ENCODE data around the gene GLCE. TPM values are rescaled to one million over a fixed set of nuclear protein-coding genes. Genes with fewer than 3 reads are reported as not detected.

Gene GLCE
- total RNA-seq, 3 donors from 2014 or later (not counting 1 experiment from before 2014, with no cell fraction given) = 2.0 to 4.5 (median 3.4) TPM

GRCh38 chr15:69275933-69276560, 115.6 kb downstream of the GLCE start:
- ATAC-seq = no peak
- Mint-ChIP-seq H3K4me1 (no peaks in the 10 kb centered on the region), H3K27ac (no peak overlapping the region), H3K9me3 (no peaks in the 10 kb centered on the region), H3K27me3 (ENCODE audit: low read depth in 2 of 2) (peaks cover 0 to 10% of the 10 kb centered on the region in 2 donors), H3K4me3 (no peak overlapping the region), H3K36me3 (no peaks in the 10 kb centered on the region)
- WGBS (ENCODE audit: insufficient coverage) = 89% methylated on average over 9 of the region's 9 CpGs
- H3K4me3 ChIP-seq (ENCODE audit: low read length) = no peak overlapping the region
- H3K27ac ChIP-seq (ENCODE audit: low read length) = no peak overlapping the region
- DNase-seq = no peak
- no peaks in the 10 kb centered on the region for H3K4me1 ChIP-seq (ENCODE audit: control insufficient read depth, insufficient read depth, low read length)
- no peaks in the 10 kb centered on the region for H3K9me3 ChIP-seq (ENCODE audit: control insufficient read depth, insufficient read depth, low read length)
- intact Hi-C loops (cut with micrococcal nuclease) = no loop called here
- no peaks in the 10 kb centered on the region for H3K36me3 ChIP-seq (ENCODE audit: control insufficient read depth, insufficient read depth, low read length)
- no peaks in the 10 kb centered on the region for H3K27me3 ChIP-seq (ENCODE audit: control insufficient read depth, insufficient read depth, low read length)
- TF ChIP-seq CTCF (IDR thresholded peaks at IDR 0.05) = no peak

GRCh38 chr15:69277316-69277715, 116.9 kb downstream of the GLCE start:
- no peaks in the 10 kb centered on the region for H3K9me3 Mint-ChIP-seq
- no peak for DNase-seq

GRCh38 chr15:69279636-69280035, 119.2 kb downstream of the GLCE start:
- H3K36me3 Mint-ChIP-seq = no peaks in the 10 kb centered on the region
- H3K4me1 ChIP-seq (ENCODE audit: control insufficient read depth, insufficient read depth, low read length) = no peaks in the 10 kb centered on the region
- DNase-seq = no peak
- H3K4me1 Mint-ChIP-seq = no peaks in the 10 kb centered on the region
- H3K27me3 Mint-ChIP-seq (ENCODE audit: low read depth in 2 of 2) = peaks cover 3 to 18% of the 10 kb centered on the region in 2 donors
- H3K4me3 Mint-ChIP-seq = no peak overlapping the region
- intact Hi-C loops (cut with micrococcal nuclease) = no loop called here
- WGBS (ENCODE audit: insufficient coverage) = 94% methylated on average over 7 of the region's 7 CpGs
- no peak for TF ChIP-seq CTCF (IDR thresholded peaks at IDR 0.05)
- H3K27ac ChIP-seq (ENCODE audit: low read length) = no peak overlapping the region
- no peaks in the 10 kb centered on the region for H3K9me3 ChIP-seq (ENCODE audit: control insufficient read depth, insufficient read depth, low read length)
- H3K4me3 ChIP-seq (ENCODE audit: low read length) = no peak overlapping the region
- ATAC-seq = no peak
- H3K27ac Mint-ChIP-seq = no peak overlapping the region
- no peaks in the 10 kb centered on the region for H3K36me3 ChIP-seq (ENCODE audit: control insufficient read depth, insufficient read depth, low read length)
- H3K9me3 Mint-ChIP-seq = no peaks in the 10 kb centered on the region
- H3K27me3 ChIP-seq (ENCODE audit: control insufficient read depth, insufficient read depth, low read length) = no peaks in the 10 kb centered on the region

More at GRCh38 chr15:69277316-69277715, 116.9 kb downstream of the GLCE start:
- no peak for ATAC-seq
- Mint-ChIP-seq H3K27me3 (ENCODE audit: low read depth in 2 of 2) (peaks cover under 1 to 10% of the 10 kb centered on the region in 2 donors), H3K4me3 (no peak overlapping the region), H3K4me1 (no peaks in the 10 kb centered on the region), H3K36me3 (no peaks in the 10 kb centered on the region), H3K27ac (no peak overlapping the region)
- WGBS (ENCODE audit: insufficient coverage) = 87% methylated on average over 9 of the region's 9 CpGs
- Histone ChIP-seq H3K9me3 (ENCODE audit: control insufficient read depth, insufficient read depth, low read length) (no peaks in the 10 kb centered on the region), H3K27ac (ENCODE audit: low read length) (no peak overlapping the region), H3K27me3 (ENCODE audit: control insufficient read depth, insufficient read depth, low read length) (no peaks in the 10 kb centered on the region), H3K4me1 (ENCODE audit: control insufficient read depth, insufficient read depth, low read length) (no peaks in the 10 kb centered on the region), H3K4me3 (ENCODE audit: low read length) (no peak overlapping the region), H3K36me3 (ENCODE audit: control insufficient read depth, insufficient read depth, low read length) (no peaks in the 10 kb centered on the region)
- TF ChIP-seq CTCF (IDR thresholded peaks at IDR 0.05) = no peak
- intact Hi-C loops (cut with micrococcal nuclease) = no loop called here

GRCh38 chr15:69280783-69281182, 120.3 kb downstream of the GLCE start:
- no peak overlapping the region for H3K4me3 Mint-ChIP-seq
- Histone ChIP-seq H3K27ac (ENCODE audit: low read length) (no peak overlapping the region), H3K4me1 (ENCODE audit: control insufficient read depth, insufficient read depth, low read length) (no peaks in the 10 kb centered on the region), H3K36me3 (ENCODE audit: control insufficient read depth, insufficient read depth, low read length) (no peaks in the 10 kb centered on the region), H3K27me3 (ENCODE audit: control insufficient read depth, insufficient read depth, low read length) (no peaks in the 10 kb centered on the region), H3K4me3 (ENCODE audit: low read length) (no peak overlapping the region), H3K9me3 (ENCODE audit: control insufficient read depth, insufficient read depth, low read length) (no peaks in the 10 kb centered on the region)
- ATAC-seq = no peak
- peaks cover 3 to 9% of the 10 kb centered on the region in 2 donors for H3K27me3 Mint-ChIP-seq (ENCODE audit: low read depth in 2 of 2)
- WGBS (ENCODE audit: insufficient coverage) = 85% methylated on average over 5 of the region's 5 CpGs
- TF ChIP-seq CTCF (IDR thresholded peaks at IDR 0.05) = no peak
- no peak for DNase-seq
- H3K27ac Mint-ChIP-seq = no peak overlapping the region
- H3K4me1 Mint-ChIP-seq = no peaks in the 10 kb centered on the region
- intact Hi-C loops (cut with micrococcal nuclease) = no loop called here
- H3K9me3 Mint-ChIP-seq = no peaks in the 10 kb centered on the region
- H3K36me3 Mint-ChIP-seq = no peaks in the 10 kb centered on the region

Measured in natural killer cell (primary cell).